GM21515 (cell line): ENCODE data around the gene FREM1.

ENCODE experiments used
- ATAC-seq: cut with Tn5 transposase; IDR thresholded peaks from one replicate; pipeline ENCODE4 v1.9.1; 2021; ENCODE audit not compliant: unreplicated experiment

FREM1 gene

DNA sequence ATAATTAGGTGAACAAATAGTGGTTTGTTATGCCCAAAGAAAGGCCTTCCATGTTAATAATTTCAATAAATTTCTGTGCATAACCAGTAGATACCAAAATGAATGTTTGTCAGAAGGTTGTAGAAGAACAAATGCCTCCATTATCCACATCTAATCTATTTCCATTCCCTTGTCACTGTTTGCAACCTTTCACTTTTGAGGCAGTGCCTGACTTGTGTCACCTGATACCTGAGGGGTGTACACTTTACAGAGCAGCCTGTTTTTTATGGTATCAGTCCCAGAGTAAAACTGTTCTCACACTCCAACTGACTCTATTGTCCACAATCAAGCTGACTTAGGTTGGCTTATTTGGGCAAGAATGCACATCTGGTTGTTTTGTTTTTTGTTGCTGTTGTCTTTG lies 40.1 kb downstream of the FREM1 start:
- no peak for ATAC-seq

DNA sequence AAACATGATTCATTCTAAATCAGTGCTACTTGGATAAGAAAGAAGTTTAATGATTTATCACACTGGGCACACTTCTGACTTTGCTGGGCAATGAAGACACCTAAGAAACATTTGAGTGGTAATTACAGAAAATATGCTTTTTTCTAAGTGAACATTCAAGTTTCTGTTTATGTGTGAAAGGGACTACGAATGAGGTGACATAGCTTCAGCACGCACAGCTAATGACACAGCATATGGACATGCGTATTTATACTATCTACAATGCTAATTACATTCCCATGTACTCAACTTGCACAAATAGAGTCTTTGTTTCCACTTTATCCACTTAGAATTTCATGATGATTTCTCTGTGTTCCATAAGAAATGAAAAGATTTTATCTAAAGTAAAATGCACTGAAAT lies 40.6 kb downstream of the FREM1 start:
- no peak for ATAC-seq

DNA sequence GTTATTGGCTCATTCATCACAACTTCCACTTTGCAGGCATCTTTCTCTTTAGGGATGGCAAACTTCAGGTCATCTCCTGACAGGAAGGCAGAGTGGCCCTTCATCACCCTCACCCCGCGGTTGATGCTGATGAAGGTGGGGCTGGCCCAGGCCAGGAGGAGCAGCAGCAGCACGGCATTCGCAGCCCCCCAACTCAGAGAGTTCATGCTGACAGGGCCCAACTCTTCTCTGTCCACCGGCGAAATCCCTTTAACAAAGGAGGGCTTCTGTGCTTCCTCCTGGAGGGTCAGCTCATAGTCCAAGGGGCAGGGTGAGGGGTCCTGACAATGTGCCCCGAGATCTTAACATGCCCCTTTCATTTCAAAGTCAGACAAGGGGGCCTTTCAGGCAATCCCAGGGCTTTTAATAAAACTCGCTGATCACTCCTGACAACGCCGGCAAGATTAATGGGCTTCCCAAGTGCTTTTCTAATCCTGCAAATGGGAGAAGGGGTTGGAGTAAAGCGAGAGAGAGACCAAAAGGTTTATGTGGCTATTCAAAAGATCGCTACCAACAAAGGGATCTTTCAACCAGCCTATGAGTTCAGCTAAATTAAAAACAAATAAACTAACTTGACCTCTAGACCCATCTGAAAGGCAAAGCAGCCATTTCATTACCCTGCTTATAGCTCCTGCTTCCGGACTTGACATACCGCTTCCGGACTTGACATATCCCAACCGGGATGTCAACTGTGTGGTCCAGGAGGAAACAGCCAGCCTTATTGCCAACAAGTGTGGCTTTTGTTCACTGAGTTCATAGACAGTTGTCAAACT lies 41.2 kb downstream of the FREM1 start:
- ATAC-seq, result no peak

DNA sequence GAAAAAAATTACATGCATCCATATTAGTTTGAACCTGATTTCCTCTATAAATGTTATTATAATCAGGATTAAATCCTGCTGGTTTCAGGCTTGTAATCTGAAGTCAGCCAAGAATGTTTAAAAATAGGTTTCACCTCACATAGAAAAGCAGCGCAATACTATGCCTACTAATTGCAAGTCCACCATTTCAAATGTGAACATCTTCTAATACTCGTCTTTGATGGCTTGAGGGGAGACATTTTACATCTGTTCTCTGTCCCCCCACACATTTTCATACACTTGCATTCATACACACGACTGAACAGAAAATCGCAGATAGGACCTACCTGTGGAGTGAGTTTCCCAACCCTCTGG lies 41.8 kb downstream of the FREM1 start:
- ATAC-seq, result no peak

DNA sequence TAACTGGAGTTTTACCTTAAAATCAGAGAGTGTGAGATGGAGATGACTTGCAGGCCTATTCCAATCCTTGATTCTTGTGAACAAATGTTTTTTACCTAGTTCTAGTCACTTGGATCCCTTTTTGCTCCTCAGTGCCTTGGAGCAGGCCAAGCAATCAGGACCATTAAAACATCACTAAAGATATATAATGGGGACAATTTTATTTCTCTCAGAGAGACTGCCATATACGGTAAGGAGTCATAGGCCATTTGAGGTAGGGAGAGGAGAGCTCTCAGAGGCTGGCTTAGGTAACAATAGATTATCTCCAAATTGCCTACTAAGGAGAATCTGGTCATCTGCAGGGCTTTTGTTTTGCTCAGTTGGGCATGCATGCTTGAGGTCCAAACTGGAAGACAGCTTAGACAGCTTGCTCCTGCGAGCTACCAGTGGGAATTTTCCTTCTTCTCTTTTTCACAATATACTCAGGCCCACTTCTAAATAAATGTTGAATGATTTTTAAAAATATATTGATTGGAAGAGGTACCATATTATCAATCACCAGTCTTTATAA lies 44.0 kb downstream of the FREM1 start:
- no peak for ATAC-seq

DNA sequence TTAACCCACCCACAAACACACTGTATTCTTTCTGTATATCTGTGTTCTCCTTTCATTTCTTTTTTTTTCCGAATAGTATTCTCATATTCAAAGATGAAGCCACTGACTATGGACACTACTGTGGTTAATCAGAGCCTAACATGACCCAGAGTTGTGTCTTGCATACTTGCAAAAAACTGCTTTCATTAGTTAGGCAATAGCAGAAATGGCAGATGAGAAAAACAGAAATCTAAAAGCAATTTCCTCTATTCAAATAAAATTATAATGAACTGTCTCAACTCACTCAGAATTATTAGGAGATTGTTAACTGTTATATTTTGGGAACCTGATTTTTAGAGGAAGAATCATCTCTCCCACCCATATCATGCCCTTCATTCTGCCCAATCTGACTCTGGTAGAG lies 45.9 kb downstream of the FREM1 start:
- no peak for ATAC-seq

DNA sequence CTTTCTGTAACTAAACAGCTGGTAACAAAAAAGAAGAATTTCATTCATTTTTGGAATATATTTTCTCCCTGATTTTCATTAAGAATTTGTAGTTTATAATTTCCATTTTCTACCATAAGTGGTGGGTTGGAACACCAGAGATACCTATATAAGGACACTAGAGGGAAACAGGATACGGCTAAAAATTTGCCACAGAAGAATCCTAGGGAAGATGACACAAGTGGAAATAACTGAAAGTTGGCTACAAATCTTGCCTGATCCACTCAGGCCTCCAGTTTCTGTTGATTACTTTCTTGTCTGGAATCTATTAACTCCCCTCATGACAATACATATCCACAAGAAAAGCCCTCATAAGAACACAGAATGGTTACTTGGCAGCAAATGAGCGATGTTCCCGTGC lies 46.8 kb downstream of the FREM1 start:
- ATAC-seq, result no peak

DNA sequence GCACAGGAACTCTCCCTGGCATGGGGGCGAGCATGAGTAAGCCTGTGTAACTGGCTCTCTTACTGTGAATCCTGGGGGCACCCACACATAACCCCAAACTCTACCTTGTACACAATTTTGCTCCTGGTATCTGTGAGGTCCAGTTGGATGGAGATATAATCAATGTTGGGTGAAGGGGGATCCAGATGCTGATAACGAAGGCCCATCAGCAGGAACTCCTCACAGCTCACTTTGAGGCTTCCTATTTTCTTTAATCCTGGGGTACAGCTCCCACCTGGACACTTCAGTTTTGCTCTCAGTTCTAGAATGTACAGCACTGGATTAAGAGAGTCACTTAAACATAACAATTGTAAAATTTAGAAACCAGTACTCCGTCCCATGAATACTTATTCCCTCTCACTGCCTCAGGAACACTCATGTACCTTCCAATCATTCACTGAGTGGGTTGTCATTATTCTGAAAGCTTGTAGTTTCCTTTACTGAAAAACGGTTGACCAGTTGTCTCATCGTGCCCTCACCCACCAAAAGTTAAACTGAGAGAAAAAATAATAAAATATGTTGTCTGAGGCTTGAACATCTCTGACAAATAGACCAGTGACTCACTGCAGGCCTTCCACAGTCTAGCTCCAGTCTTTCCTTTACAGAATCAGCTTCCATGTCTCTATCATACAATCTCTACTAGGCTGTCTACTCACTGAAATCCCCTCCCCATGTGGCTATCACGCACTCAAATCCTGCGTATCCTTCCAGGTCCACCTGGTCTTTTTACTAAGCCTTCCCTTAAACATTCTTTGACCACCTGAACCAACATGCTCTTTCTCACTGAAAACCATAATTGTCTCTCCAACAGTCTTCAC lies 52.6 kb downstream of the FREM1 start:
- no peak for ATAC-seq

DNA sequence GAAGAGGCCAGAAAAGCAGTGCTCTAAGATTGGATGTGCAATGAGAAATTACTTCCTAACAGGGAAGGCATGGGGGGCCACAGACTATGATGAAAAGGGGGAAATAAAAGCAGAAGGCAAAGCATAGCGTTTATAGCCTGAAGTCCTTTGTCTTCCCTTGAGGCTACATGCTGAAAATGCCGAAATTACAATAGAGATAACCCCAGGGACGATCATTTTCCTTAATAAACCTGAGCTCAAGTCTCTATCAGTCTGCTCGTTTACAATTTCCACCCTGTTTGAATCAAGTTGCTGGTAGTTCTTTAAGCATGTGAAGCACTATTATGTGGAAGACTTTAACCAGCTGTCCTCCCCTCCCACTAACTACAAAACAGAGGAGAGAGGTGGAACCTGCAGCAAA lies 60.4 kb downstream of the FREM1 start:
- ATAC-seq, result no peak

DNA sequence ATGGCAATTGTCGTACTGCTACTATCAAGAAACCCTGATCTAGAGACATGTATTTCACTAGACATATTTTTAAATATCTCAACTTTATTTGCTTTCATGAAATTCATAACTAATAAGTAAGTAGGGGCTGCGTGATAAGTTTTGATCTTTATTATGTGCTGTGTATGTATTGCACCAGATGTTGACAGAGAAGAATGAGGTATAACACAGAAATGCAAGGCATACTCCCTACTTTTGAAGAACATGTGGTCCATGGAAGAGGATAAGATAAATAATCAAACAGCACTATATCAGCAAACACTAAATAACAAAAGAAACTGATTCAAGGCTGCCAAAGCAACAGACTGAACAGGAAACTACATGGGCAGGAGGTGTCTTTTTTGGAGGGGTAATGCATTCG lies 60.9 kb downstream of the FREM1 start:
- ATAC-seq, result no peak

DNA sequence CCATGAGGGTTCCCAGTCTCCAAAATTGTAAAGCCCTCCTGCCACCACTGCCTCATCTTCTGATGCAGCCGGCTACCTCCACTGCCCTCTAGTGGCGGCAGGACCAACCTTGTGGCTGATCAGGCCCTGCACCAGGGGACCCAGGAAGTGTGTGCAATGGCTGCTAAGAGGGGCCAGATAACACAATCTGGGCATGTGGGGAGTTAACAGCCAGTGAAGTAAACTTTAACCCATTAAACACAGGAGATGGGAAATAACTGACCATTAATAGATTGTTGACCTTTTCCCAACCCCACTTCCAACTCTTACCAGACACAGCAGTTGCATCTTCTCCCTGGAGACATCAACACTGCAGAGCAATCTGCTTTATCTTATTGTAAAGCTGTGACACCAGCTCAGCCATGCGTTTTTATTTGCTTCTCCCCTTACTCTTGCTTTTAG lies 63.3 kb downstream of the FREM1 start:
- peak; percentile 95 for ATAC-seq

DNA sequence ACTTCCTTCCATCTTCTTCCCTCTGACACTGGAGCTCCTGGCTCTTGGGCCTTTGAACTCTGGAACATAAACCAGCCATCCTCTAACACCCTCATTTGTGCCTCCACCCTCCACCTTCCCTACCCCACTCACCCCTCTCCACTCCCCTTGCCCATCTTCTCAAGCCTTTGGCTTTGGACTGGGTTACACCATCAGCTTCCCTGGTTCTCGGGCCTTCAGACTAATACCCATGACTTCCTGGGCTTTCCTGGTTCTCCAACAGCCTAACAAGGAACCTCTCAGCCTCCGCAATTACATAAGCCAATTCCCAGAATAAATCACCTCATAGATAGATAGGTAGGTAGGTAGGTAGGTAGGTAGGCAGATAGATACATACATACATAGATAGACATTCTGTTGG lies 67.1 kb downstream of the FREM1 start:
- ATAC-seq, result no peak

DNA sequence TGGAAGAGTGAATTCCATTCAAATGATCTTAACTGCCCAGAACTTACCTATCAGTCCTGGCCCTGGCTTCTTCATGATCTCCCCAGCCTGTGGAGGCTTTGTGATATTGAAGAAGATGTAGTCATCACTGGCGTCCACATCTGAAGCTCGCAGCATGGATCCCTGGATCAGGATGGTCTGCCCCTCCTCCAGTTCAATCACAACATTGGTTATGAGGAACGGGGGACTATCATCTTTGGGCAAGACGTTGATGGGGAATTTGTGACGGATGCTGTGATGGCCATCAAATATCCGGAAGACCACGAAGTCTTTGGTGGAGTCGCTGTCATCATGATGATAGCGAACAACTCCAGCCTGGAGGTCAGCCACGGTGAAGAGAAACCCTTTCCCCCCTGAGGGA lies 68.0 kb downstream of the FREM1 start:
- ATAC-seq, result no peak

DNA sequence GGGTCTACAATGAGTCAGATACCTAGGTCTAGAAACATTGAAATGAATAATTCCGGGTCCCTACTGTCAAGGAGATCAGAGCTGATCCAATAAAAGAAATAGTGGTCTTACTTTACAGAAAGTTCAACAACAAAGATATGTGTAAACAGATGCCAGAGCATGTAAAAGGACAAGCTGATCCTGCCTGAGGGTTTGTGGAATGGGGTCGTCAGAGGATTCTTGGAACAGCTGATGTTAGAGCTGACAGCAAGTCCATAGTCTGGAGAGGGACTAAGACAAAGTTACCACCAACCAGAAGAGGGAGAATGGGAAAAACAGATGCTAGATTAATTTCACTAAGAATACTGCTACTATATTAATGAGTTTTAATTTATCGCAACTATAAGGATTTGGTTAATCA lies 71.5 kb downstream of the FREM1 start:
- ATAC-seq, result no peak

DNA sequence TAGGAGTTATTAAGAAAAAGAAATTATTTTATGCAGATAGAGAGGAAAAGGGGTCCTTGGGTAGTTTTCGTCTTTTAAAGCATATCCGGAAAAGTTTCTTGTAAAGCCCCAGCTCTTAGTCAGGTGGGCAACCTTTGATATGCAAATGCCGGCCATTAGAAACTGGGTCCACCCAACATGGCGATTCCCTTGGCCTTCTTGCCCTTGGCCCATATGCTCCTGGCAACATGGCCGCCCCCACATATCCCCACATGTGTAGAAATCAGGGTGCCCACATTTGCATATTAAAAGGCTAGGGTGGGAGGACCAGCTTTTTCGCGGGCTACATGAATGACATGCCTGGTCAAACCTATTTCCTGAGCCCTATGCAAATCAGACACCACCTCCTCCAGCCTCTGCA lies 73.3 kb downstream of the FREM1 start:
- no peak for ATAC-seq

DNA sequence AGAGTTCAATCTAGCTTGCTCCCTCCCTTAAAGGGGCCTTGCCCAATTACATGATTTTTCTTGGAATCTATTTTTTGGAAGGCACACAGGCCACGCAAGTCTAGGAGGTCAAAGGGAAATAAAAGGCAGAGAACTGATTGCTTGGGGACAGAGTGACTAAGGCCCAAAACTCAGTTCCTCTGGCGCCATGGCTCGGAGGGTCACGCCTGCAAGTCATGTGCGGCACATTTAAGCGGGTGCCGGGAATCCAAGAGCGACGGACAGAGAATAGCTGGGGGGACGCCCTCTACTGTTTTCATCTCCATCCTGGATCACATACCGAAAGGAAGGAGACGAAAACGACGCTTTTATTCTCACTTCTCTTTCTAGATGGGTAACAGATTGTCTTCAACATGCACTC lies 78.6 kb downstream of the FREM1 start:
- ATAC-seq, result no peak

DNA sequence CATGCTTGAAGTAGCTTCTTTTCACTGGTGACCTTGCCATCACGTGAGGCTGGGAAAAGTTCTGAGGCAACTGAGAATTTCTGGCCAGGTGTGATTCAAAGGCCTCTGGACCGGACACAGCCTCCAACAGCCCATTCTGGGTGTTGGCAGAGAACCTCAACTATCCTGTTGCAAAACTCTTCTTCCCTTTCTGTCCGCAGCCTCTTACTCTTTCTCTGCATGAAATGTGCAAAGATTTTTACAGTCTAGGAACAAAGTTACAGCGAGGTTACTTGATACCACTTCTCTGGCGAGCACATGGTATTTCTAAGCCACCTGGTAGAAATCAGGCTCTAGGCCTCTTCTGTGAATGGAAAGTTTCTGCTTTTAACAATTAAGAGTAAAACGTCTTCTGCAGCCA lies 79.2 kb downstream of the FREM1 start:
- ATAC-seq, result no peak

DNA sequence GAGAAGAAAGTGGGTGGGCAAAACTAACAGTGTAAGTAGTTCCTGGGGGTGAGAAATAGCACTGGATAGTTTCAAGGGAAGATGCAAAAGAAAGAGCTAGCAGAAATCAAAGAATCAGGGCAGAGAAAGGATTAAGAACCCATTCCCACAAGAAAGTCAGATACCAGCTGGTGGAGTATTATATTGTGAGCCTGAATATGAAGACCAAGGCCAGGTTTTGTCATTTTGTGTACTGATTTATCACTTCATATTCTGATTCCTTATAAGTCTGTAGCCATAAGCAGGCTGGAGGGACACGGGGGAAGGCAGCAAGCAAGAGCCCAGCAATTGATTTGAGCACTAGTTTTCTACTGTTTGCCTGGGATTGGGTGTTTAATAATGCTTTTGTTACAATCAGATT lies 80.2 kb downstream of the FREM1 start:
- ATAC-seq, result no peak

DNA sequence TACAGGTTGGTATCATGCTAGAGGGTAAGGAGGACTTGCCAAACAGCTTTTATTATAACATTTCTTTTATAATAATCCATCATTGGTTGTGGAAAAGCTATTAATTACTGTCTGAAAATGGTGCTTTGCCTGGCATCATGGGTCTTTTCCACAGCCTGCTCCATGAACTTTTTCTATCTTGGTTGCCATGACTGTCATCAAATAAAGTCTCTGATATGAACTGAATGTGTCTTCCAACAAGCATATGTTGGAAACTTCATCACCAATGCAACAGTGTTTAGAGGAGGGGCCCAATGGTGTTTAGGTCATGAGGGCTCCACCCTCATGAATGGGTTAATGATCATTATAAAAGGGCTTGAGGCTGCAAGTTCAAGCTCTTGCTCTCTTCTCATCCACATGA lies 81.0 kb downstream of the FREM1 start:
- no peak for ATAC-seq

DNA sequence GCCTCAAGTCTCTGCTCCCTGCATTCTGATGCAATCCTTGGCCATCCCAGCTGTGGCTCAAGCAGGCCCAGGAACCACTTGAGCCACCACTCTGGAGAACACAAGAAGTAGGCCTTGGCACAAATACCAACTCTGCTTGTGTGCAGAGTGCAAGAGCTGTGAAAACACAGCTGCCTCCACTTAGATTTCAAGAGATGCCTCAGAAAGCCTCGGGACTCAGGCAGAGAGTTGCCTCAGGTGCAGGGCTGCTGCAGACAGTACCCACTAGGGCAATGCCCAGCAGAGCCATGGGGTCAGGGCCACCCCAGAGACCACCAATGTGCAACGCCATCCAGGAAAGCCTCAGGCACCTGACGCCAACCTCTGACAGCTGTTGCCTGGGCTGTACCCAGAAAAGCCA lies 82.4 kb downstream of the FREM1 start:
- no peak for ATAC-seq

DNA sequence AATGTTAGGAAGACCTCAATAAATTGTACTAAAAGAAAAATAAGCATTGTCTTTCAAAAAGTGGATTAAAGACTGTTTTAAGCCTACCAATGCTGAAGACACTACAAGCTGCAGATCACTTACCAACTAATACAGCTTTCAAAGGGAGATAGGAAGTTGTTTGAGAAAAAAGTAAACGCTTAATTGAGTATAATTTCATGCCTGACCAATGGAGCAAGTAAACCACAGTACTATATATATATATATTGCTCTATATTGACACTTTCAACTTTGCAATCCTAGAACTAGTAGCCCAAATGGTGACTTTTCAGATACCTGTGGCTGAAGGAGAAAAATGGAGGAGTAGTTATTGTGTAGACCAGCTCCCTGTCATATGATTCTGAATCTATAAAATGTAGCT lies 85.7 kb downstream of the FREM1 start:
- ATAC-seq, result no peak

DNA sequence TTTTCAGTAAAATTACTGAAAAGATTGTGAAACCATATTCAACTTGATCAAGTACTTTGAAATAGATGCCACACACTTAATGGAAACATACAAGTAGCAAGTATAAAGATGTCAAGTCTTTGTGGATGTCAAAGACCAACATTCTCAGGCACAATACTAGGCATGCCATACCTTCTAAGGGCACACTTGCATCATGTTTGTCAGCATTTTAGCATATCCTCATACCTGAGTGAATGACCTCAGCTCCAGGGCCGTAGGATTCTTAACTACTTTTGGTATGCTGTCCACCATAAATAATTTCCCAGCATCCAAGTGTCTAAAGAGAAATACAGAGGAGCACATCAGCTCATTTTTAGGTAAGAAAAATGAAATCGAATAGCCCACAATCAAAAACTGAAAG lies 86.4 kb downstream of the FREM1 start:
- ATAC-seq, result no peak
